ENCODE measurements around the gene NBPF8.
A peak's percentile ranks its signal among the peaks of the same experiment; 100 is the strongest.
"Not testable (repeated sequence)": the region's sequence is repeated elsewhere in the genome, so short reads cannot be mapped to it uniquely, and the experiment has no call there.

Gene NBPF8

GRCh38 chr1:120414911-120415480, at the start of gene NBPF8:
NBPF8 (plus strand) TSS chr1:120415035; CDS start chr1:120436523, 21,488 bp downstream.
- DNase-seq = peak; percentile 10

- not testable (repeated sequence) for DNase-seq
Observed at GRCh38 chr1:120367709-120368108, 47.1 kb upstream of the NBPF8 start.

GRCh38 chr1:120386651-120387050, 28.2 kb upstream of the NBPF8 start:
- DNase-seq = not testable (repeated sequence)

- DNase-seq = not testable (repeated sequence)
Observed at GRCh38 chr1:120388597-120389126, 26.2 kb upstream of the NBPF8 start.

GRCh38 chr1:120391365-120391764, 23.5 kb upstream of the NBPF8 start:
- DNase-seq = not testable (repeated sequence)

GRCh38 chr1:120393316-120394232, 21.3 kb upstream of the NBPF8 start:
- DNase-seq = not testable (repeated sequence)

GRCh38 chr1:120405348-120405747, 9.5 kb upstream of the NBPF8 start:
- not testable (repeated sequence) for DNase-seq

GRCh38 chr1:120414451-120414850, 384 bp upstream of the NBPF8 start:
- DNase-seq = not testable (repeated sequence)

GRCh38 chr1:120415492-120415961, 692 bp downstream of the NBPF8 start:
- not testable (repeated sequence) for DNase-seq

- DNase-seq = not testable (repeated sequence)
Observed at GRCh38 chr1:120425063-120425462, 10.2 kb downstream of the NBPF8 start.

- not testable (repeated sequence) for DNase-seq
Observed at GRCh38 chr1:120431626-120432025, 16.8 kb downstream of the NBPF8 start.

GRCh38 chr1:120433831-120434230, 19.0 kb downstream of the NBPF8 start:
- DNase-seq = not testable (repeated sequence)

GRCh38 chr1:120449124-120449523, 34.3 kb downstream of the NBPF8 start:
- not testable (repeated sequence) for DNase-seq
